B cell (primary cell): Measurements from ENCODE around the gene CRYBG2.

Experiments used
- CTCF ChIP-seq: fragments of 200-600 bp; IDR thresholded peaks from one replicate; pipeline ENCODE4 v1.8.0; 2022; ENCODE audit warnings: antibody characterized with exemption, mild to moderate bottlenecking
- EZH2 ChIP-seq: IDR thresholded peaks from 2 replicates; pipeline ENCODE4 v1.6.1; 2012; ENCODE audit warnings: borderline replicate concordance, low read depth, mild to moderate bottlenecking, moderate library complexity, low read length; ENCODE audit not compliant: insufficient read depth, poor library complexity, severe bottlenecking

- TF ChIP-seq CTCF (no peak), EZH2 (no peak)
Measured at GRCh38 chr1:26330276-26330675, 23.7 kb downstream of the CRYBG2 start.
